IMR-90 (cell line): ENCODE results near the gene CNIH2. TPM values are rescaled to one million over a fixed set of nuclear protein-coding genes. Genes with fewer than 3 reads are reported as not detected.
"Not testable (repeated sequence)": the region's sequence is repeated elsewhere in the genome, so short reads cannot be mapped to it uniquely, and the experiment has no call there.

Experiments used
- ATAC-seq: fragments of 200-7000 bp; cut with Tn5 transposase; 2 replicates; pipeline ENCODE4 v1.9.1; 2020; ENCODE audit warnings: low read depth, mild to moderate bottlenecking, moderate library complexity
- BruUV-seq: library from RNA; stranded (reverse); fragments of 400-500 nt; replicated peaks from 2 replicates; lab custom pipeline; 2021; lab: Mats Ljungman, UMichigan
- CTCF ChIA-PET: fragments of 300-600 bp; formaldehyde crosslinking; extraction: SDS; loops from one replicate; lab custom pipeline; 2021; ENCODE audit warnings: antibody characterized with exemption; lab: Yijun Ruan, JAX
- POLR2A ChIA-PET: fragments of 300-600 bp; sonication (Branson Sonifier 250); formaldehyde crosslinking; loops from one replicate; lab custom pipeline; 2022; ENCODE audit warnings: antibody characterized with exemption; ENCODE audit not compliant: unreplicated experiment; lab: Charles Lee
- DNase-seq: peaks from one replicate; pipeline ENCODE4 v3.0.0; 2013
- H2AFZ ChIP-seq: replicated peaks from 2 replicates; pipeline ENCODE3; 2013; ENCODE audit warnings: low read length, mild to moderate bottlenecking; ENCODE audit not compliant: poor library complexity
- H2AK5ac ChIP-seq: 2 replicates; pipeline ENCODE4 v1.6.1; 2013; ENCODE audit warnings: low read depth, low read length, inconsistent platforms
- H2AK9ac ChIP-seq: replicated peaks from 2 replicates; pipeline ENCODE3; 2013; ENCODE audit warnings: mild to moderate bottlenecking, low read depth, low read length, moderate library complexity; ENCODE audit not compliant: poor library complexity
- H2BK120ac ChIP-seq: 2 replicates; pipeline ENCODE4 v1.6.1; 2013; ENCODE audit warnings: low read depth, low read length, inconsistent platforms
- H2BK15ac ChIP-seq: 3 replicates; pipeline ENCODE4 v1.6.1; 2013; ENCODE audit warnings: low read depth, low read length, inconsistent platforms
- H2BK20ac ChIP-seq: 2 replicates; pipeline ENCODE4 v1.6.1; 2013; ENCODE audit warnings: low read depth, mild to moderate bottlenecking, inconsistent platforms, low read length, moderate library complexity
- H2BK5ac ChIP-seq: 2 replicates; pipeline ENCODE4 v1.6.1; 2013; ENCODE audit warnings: mild to moderate bottlenecking, low read depth, low read length, inconsistent platforms; ENCODE audit not compliant: poor library complexity, severe bottlenecking
- H3K14ac ChIP-seq: replicated peaks from 2 replicates; pipeline ENCODE4 v1.6.1; 2013; ENCODE audit warnings: low read depth, low read length, inconsistent platforms
- H3K18ac ChIP-seq: 2 replicates; pipeline ENCODE4 v1.6.1; 2013; ENCODE audit warnings: low read depth, low read length, control low read depth
- H3K23ac ChIP-seq: 2 replicates; pipeline ENCODE4 v1.6.1; 2013; ENCODE audit warnings: low read depth, low read length, inconsistent platforms
- H3K27ac ChIP-seq: 2 replicates; pipeline ENCODE4 v1.5.1; 2013; ENCODE audit warnings: mild to moderate bottlenecking, control low read depth, low read length; ENCODE audit not compliant: insufficient read depth
- H3K27me3 ChIP-seq: 2 replicates; pipeline ENCODE4 v1.6.1; 2013; ENCODE audit warnings: low read length; ENCODE audit not compliant: control insufficient read depth, insufficient read depth
- H3K36me3 ChIP-seq: 2 replicates; pipeline ENCODE4 v1.6.1; 2013; ENCODE audit warnings: low read length, mixed read lengths; ENCODE audit not compliant: control insufficient read depth, insufficient read depth
- H3K4ac ChIP-seq: 2 replicates; pipeline ENCODE4 v1.6.1; 2013; ENCODE audit warnings: low read depth, low read length, inconsistent platforms
- H3K4me1 ChIP-seq: 2 replicates; pipeline ENCODE4 v1.6.1; 2013; ENCODE audit warnings: low read length, mixed read lengths; ENCODE audit not compliant: control insufficient read depth, insufficient read depth
- H3K4me2 ChIP-seq: 2 replicates; pipeline ENCODE4 v1.6.1; 2013; ENCODE audit warnings: low read depth, mild to moderate bottlenecking, control low read depth, low read length, moderate library complexity
- H3K4me3 ChIP-seq: 2 replicates; pipeline ENCODE4 v1.5.1; 2013; ENCODE audit warnings: low read depth, mild to moderate bottlenecking, control low read depth, low read length, moderate library complexity; ENCODE audit not compliant: insufficient read depth
- H3K56ac ChIP-seq: 2 replicates; pipeline ENCODE4 v1.6.1; 2013; ENCODE audit warnings: low read length, inconsistent platforms; ENCODE audit not compliant: insufficient read depth; ENCODE audit errors: extremely low read depth
- H3K79me1 ChIP-seq, 2 experiments: 2 replicates each; pipeline ENCODE4 v1.6.1; 2013; ENCODE audit warnings: low read length in 2 of 2, inconsistent platforms in 1 of 2, low read depth in 1 of 2
- H3K9ac ChIP-seq: 2 replicates; pipeline ENCODE4 v1.6.1; 2013; ENCODE audit warnings: low read depth, low read length, control low read depth
- H3K9me1 ChIP-seq: 2 replicates; pipeline ENCODE4 v1.6.1; 2013; ENCODE audit warnings: low read length, inconsistent platforms; ENCODE audit not compliant: insufficient read depth
- H3K9me3 ChIP-seq: 2 replicates; pipeline ENCODE4 v1.6.1; 2013; ENCODE audit warnings: low read length; ENCODE audit not compliant: control insufficient read depth, insufficient read depth
- H4K20me1 ChIP-seq: 2 replicates; pipeline ENCODE4 v1.6.1; 2013; ENCODE audit warnings: low read length, inconsistent platforms; ENCODE audit not compliant: insufficient read depth
- H4K5ac ChIP-seq: 2 replicates; pipeline ENCODE4 v1.6.1; 2013; ENCODE audit warnings: mild to moderate bottlenecking, low read depth, low read length, control low read depth
- H4K8ac ChIP-seq, 2 experiments: 2 replicates each; pipeline ENCODE4 v1.6.1; 2013; ENCODE audit warnings: low read depth in 2 of 2, low read length in 2 of 2, control low read depth in 1 of 2, inconsistent platforms in 1 of 2
- H4K91ac ChIP-seq: 2 replicates; pipeline ENCODE4 v1.6.1; 2013; ENCODE audit warnings: low read depth, low read length, inconsistent platforms; ENCODE audit not compliant: insufficient read depth
- WGBS, 2 experiments: methylation state at CpG; one replicate each; pipeline versions ENCODE4 v1.1.5 to v1.1.7; 2013; ENCODE audit warnings: missing lambda C conversion rate in 2 of 2; ENCODE audit not compliant: insufficient read length in 1 of 2; ENCODE audit errors: extremely low coverage in 2 of 2; 5-methylcytosine and 5-hydroxymethylcytosine counted together
- dilution Hi-C: fragments of 300-500 bp; cut with HindIII; formaldehyde crosslinking; loops from one replicate; pipeline ENCODE4 v1.14.3; 2018; ENCODE audit warnings: low sequenced_read_pairs; ENCODE audit not compliant: unreplicated experiment
- in situ Hi-C: fragments of 300-500 bp; cut with MboI; formaldehyde crosslinking; loops from 3 replicates; pipeline ENCODE4 v1.14.3; 2019; ENCODE audit warnings: low sequenced_read_pairs, inconsistent platforms, mixed read lengths
- intact Hi-C: fragments of 100-400 bp; cut with micrococcal nuclease; formaldehyde crosslinking; loops from 2 replicates; pipeline ENCODE4 v1.10.0; 2022
- polyA plus RNA-seq, 3 experiments: library from polyadenylated mRNA; depleted of rRNA; stranded (reverse); fragments of >200 nt; gene quantifications; 2 replicates each; pipeline ENCODE4 v1.2.3, GENCODE V29; 2012; ENCODE audit warnings: low replicate concordance in 1 of 3
- total RNA-seq: library from RNA; depleted of rRNA; stranded (reverse); fragments of >200 nt; gene quantifications from 2 replicates; pipeline ENCODE4 v1.2.3, GENCODE V29; 2012

The CNIH2 gene
- total and polyA plus RNA-seq, 2 of the 4 experiments (the other 2 are of a cell fraction), result 0.54 to 3.4 TPM

DNA sequence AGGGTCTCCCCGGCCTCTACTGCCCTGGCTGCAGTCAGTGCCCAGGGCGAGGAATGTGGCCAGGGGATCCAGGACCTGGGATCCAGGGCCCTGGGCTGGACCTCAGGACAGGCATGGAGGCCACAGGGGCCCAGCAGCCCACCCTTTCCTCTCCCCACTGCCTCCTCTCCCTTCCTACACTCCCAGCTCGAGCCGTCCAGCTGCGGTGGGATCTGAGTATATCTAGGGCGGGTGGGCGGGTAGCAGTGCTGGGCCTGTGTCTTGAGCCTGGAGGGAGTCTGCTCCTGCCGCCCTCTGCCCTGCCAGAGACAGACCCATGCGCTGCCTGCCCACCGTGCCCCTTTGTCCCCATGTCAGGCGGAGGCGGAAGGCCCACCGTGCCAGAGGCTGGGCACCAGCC is 1.4 kb upstream of the CNIH2 start:
- H2BK15ac ChIP-seq, H3K9me1 ChIP-seq, H2AFZ ChIP-seq, H3K56ac ChIP-seq, ATAC-seq, in situ Hi-C loops, H3K9ac ChIP-seq, H3K18ac ChIP-seq, H2AK9ac ChIP-seq, dilution Hi-C loops, H3K27me3 ChIP-seq, POLR2A ChIA-PET, H3K4ac ChIP-seq, H2AK5ac ChIP-seq, CTCF ChIA-PET, H3K4me3 ChIP-seq, H4K5ac ChIP-seq, H2BK120ac ChIP-seq, H3K23ac ChIP-seq, DNase-seq, H2BK5ac ChIP-seq, H3K14ac ChIP-seq, H3K4me2 ChIP-seq, H3K9me3 ChIP-seq, H4K91ac ChIP-seq, H3K4me1 ChIP-seq, H3K27ac ChIP-seq, H2BK20ac ChIP-seq, H4K8ac ChIP-seq, intact Hi-C loops, BruUV-seq: not testable (repeated sequence)
- Histone ChIP-seq H3K79me1 (peaks cover 10 to 17% of the 10 kb centered on the region in 2 experiments), H3K36me3 (peaks cover 46% of the 10 kb centered on the region), H4K20me1 (peaks cover 27% of the 10 kb centered on the region)
- 96% methylated on average over 4 of the region's 13 CpGs; no CpG with 5 or more reads in 1 of the 2 experiments for WGBS, 2 experiments

DNA sequence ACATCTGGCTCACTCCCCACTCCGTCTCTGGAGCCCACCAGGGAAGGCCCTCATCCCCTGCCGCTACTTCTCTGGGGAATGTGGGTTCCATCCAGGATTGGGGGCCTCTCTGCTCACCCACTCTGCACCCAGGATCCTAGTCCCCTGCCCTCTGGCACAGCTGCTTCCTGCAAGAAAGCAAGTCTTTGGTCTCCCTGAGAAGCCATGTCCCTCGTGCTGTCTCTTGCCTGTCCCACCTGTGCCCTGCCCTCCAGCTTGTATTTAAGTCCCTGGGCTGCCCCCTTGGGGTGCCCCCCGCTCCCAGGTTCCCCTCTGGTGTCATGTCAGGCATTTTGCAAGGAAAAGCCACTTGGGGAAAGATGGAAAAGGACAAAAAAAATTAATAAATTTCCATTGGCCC is 911 bp upstream of the CNIH2 start:
- H3K4me1 ChIP-seq, H2BK120ac ChIP-seq, H4K5ac ChIP-seq, H3K9me1 ChIP-seq, intact Hi-C loops, H2AK5ac ChIP-seq, POLR2A ChIA-PET, H2AK9ac ChIP-seq, H2BK5ac ChIP-seq, H4K8ac ChIP-seq, H3K14ac ChIP-seq, BruUV-seq, DNase-seq, H3K4me2 ChIP-seq, H2BK15ac ChIP-seq, H2AFZ ChIP-seq, H3K9ac ChIP-seq, dilution Hi-C loops, H3K18ac ChIP-seq, H3K27me3 ChIP-seq, H3K4me3 ChIP-seq, H3K27ac ChIP-seq, H3K23ac ChIP-seq, in situ Hi-C loops, H3K9me3 ChIP-seq, H4K91ac ChIP-seq, CTCF ChIA-PET, H3K4ac ChIP-seq, ATAC-seq, H3K56ac ChIP-seq, H2BK20ac ChIP-seq: not testable (repeated sequence)
- peaks cover 6 to 17% of the 10 kb centered on the region in 2 experiments for H3K79me1 ChIP-seq
- WGBS, 2 experiments, result 17% methylated on average over 1 of the region's 4 CpGs; no CpG with 5 or more reads in 1 of the 2 experiments
- peaks cover 41% of the 10 kb centered on the region for H3K36me3 ChIP-seq
- peaks cover 27% of the 10 kb centered on the region for H4K20me1 ChIP-seq
